HG03045 (cell line): ENCODE measurements around the gene TTC39B.

ENCODE experiments used
- ATAC-seq: cut with Tn5 transposase; IDR thresholded peaks from one replicate; pipeline ENCODE4 v1.9.1; 2021; ENCODE audit warnings: mild to moderate bottlenecking, moderate library complexity; ENCODE audit not compliant: unreplicated experiment

TTC39B gene

DNA sequence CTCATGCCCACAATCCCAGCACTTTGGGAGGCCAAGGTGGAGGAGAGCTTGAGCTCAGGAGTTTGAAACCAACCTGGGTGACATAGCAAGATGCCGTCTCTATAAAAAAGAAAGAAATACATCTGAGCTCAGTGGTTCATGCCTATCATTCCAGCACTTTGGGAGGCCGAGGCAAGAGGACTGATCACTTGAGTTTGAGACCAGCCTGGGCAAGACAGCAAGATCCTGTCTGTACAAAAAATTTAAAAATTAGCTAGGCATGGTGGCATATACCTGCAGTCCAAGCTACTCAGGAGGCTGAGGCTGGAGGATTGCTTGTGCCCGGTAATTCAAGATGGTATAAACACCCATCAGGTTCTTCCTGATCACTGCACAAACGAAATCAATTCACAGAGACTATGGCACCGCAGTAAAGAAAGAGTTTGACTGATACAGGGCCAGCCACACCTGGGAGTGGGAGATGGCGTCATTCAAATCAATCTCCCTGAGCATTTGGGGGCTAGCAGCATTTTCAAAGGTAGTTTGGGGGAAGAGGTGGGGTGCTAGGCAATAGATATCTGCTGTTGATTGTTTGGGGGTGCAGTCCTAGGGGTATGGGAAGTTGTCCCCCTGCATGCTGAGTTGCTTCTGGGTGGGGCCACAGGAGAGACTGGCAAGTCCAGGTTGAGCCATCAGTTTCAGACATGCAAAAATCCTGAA lies 169.2 kb downstream of the TTC39B start:
- ATAC-seq: no peak

DNA sequence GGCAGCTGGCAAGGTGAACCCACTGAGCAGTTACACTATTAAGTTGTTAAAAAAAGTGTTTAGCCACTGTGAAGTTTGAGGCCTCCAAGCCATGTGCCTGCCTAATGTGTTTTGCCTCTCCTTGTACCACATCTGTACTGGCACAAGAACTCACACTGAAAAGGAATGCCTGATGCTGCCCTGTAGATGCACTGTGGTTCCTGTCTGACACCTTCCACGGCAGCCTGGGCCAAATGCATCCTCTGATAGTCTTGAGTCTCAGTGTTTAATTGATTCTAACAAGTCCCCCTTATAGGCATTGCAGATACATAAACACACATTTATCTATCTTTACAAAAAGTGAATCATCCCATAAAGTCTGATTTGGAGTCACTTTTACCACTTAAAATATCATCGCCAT lies 169.9 kb downstream of the TTC39B start:
- no peak for ATAC-seq

DNA sequence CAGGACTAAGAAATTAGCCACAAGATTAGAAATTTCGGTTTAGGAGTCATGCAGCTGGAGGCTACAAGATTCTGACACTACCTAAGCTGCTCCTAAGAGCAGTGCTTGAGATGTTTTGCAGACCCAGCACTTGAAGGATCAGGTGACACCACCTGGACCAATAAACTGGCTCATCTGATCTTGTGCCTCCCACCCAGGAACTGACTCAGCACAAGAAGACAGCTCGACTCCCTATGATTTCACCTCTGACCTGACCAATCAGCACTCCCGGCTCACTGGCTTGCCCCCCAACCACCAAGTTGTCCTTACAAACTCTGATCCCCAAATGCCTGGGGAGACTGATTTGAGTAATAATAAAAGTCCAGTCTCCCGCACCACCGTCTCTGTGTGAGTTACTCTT lies 170.4 kb downstream of the TTC39B start:
- ATAC-seq: no peak

DNA sequence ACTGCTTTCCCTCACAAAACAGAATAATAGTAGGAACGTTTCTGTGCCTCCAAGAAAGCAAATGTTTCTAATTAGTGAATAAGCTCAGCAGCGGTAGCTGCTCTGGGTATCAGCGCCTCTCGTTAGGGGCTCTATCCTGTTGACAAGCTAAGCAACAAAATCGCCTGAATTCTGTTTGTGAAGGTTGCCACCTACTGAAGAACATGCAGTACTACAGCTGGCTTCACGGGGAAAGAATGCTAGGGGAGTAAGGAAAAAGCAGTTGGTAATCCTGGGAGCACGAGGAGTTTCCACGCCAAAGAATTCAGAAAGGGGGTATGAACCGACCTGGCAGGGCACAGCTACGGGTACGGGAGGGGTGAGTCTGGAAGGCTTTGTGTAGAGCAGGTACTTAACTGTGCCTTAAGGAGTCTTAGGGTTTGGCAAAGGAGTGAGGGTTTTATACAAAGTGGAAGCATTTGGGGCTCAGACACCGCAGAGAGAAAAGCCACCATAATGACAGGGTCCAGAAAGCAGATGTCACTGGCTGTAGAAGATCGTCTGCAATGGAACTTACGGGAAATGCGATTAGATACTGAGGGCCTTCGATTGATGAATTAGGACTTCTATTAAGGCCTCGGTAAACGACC lies 171.7 kb downstream of the TTC39B start:
- peak; percentile 77 for ATAC-seq

DNA sequence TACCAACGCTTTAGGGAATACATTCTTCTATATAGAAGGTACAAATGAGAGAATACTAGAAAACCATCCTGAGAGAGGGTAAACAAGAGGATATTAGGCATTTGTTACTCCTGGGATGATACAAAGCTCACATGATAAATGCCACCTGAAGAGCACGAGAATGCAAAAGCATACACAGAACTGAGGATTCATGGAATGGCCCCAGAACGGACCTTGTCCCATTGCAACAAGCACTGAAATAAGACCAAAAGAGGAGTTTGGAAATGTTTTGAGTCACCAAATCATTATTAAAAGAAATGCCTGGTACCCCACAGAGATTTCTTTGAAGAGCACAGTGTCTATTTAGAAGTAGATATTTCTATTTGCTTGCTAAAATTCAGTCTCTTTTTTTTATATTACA lies 173.5 kb downstream of the TTC39B start:
- no peak for ATAC-seq

DNA sequence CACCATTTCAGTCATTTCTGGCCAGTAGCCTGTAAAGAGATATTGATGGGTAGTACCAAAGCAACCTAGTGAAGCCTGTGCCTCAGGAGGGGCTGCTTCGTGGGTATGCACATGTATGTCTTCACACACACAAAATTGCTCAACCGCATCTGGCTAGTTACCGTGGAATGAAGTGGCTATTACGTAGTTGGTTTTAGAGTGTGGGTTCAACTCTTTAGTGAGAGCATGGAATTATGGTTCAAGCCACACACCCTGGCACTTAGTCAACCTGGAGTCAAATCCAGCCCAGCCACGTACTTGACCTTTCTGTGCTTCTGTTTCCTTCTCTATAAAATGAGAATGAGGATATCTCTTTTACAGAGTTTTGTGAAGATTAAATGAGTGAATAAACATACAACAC lies 174.9 kb downstream of the TTC39B start:
- ATAC-seq: no peak

DNA sequence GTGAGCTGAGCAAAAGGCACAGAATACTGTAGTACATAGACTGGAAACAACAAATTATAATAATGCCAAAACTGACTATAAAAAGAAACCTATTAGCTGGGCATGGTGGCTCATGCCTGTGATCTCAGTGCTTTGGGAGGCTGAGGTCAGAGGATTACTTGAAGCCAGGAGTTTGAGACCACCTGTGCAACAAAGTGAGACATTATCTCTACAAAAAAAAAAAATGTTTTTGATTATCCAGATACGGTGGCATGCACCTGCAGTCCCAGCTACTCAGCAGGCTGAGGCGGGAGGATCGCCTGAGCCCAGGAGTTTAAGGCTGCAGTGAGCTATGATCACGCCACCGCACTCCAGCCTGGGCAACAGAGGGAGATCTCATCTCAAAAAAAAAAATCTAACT lies 175.9 kb downstream of the TTC39B start:
- no peak for ATAC-seq

DNA sequence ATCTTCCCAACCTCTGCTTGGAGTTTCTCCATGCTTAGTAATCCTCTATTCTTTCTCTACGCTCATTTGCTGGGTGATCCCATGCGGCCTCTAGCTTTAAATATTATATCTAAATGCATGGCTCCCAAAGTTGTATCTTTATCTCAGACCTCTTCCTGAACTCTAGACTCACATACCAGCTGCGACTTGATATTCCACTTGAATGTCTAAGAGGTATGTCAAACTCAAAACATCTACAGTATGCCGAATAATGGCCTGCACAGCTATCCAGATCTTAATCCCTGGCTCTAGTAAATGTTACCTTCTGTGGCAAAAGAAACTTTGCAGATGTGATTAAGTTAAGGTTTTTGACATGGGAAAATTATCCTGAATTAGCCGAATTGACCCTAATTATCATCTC lies 179.2 kb downstream of the TTC39B start:
- no peak for ATAC-seq

DNA sequence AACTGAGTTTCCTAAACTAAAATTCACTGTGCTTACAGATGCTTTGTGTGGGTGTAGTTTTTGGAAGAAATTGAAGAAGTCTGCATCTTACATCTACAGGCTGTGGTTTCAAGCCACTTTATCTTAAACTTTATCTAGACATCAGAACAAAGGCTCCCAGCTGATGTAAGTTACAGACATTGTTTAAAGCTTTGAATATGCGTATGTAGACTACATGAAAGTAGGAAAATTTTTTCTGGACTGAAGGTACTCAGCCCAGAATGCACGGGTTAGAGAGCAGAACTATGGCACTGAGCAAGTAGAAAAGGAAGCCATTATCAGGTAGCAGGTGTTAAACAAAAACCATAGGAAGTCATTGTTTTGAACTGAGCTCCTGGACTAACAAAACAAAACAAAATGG lies 185.4 kb downstream of the TTC39B start:
- ATAC-seq: no peak

DNA sequence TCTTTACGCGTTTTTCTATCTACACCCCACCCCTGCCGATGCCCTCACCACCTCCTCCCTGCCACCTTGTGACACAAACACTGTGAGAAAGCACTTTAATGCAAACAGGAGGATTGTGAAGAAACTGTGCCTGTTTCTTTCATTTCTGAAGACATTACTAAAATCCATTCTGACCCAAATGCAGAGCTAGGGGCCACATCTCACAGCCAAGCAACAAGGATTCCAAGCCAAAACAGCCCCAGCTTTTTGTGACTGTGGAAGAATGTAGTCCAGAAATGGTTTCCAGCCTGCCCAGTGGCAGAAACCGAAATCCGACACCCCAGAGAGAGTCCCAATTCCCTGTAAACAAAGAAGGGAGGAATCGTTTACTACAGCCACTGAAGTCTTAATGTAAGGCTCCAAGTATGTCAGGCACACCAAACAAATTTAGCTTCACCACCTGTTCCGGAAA lies 190.9 kb downstream of the TTC39B start:
- ATAC-seq: no peak

DNA sequence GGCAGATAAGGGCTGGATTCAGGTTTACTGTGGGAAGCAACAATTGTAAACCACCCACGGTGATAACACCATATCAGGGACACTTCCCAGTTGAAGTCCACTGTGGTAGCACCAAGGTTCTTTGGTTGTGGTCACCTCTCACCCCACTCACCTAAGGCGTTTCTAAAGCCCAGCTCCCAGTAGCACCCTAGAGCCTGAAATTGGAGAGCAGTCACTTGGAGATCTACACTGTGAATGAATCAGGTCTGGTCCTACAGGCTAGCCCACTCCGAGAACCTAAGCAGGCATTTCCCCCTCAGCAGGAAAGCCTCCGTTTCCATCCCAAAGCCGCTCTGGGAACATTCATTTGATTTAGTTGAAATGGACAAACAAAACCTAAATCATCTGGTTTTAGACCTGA lies 191.3 kb downstream of the TTC39B start:
- no peak for ATAC-seq

DNA sequence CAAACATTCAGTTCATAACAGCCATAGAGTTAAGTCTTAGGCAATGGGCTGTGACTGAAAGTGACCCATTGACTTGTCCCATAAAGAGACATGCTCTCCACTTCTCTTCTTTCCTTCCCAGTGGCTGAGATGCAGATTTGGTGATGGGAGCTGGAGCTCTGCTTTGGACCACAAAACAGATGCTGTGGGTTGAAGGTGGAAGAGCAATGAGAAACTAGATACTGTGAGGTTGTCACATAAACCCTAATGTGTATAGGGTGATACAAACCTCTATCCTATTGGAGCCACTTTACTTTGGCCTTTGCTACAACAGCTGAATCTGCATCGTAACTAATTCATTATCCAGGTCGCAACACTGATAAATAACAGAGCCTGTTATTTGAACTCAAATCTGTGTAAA lies 192.0 kb downstream of the TTC39B start:
- ATAC-seq: no peak
